Neural cell (in vitro differentiated cells): Measurements from ENCODE around the gene NSDHL. TPM values are rescaled to one million over a fixed set of nuclear protein-coding genes. Genes with fewer than 3 reads are reported as not detected.

ENCODE experiments used
- H2AFZ ChIP-seq: fragments of 200-600, 300-800 bp; sonication (generic), shearing (Covaris generic); 2 replicates; pipeline ENCODE4 v1.6.0; 2014; ENCODE audit warnings: low read depth, mild to moderate bottlenecking, antibody characterized with exemption, low read length, moderate library complexity
- H3F3A ChIP-seq: fragments of 200-600 bp; shearing (Covaris generic); 2 replicates; pipeline ENCODE4 v1.6.1; 2016; ENCODE audit warnings: mild to moderate bottlenecking, moderate library complexity, mixed read lengths, antibody characterized with exemption, low read length; ENCODE audit not compliant: insufficient read depth, poor library complexity, severe bottlenecking
- H3K27ac ChIP-seq: fragments of 200-600, 300-800 bp; sonication (generic), shearing (Covaris generic); 2 replicates; pipeline ENCODE4 v1.5.1; 2014; ENCODE audit warnings: mild to moderate bottlenecking, low read length, moderate library complexity
- H3K27me3 ChIP-seq: fragments of 300-800, 200-600 bp; sonication (generic), shearing (Covaris generic); 2 replicates; pipeline ENCODE4 v1.6.0; 2014; ENCODE audit warnings: mild to moderate bottlenecking, low read depth, low read length, moderate library complexity; ENCODE audit not compliant: insufficient read depth
- H3K36me3 ChIP-seq: fragments of 300-800, 200-600 bp; sonication (generic), shearing (Covaris generic); 2 replicates; pipeline ENCODE4 v1.5.1; 2014; ENCODE audit warnings: mild to moderate bottlenecking, antibody characterized with exemption, low read length, moderate library complexity; ENCODE audit not compliant: insufficient read depth
- H3K4me2 ChIP-seq: fragments of 300-800, 200-600 bp; sonication (generic), shearing (Covaris generic); 2 replicates; pipeline ENCODE4 v1.6.0; 2014; ENCODE audit warnings: mild to moderate bottlenecking, low read length
- H3K4me3 ChIP-seq: fragments of 300-800, 200-600 bp; sonication (generic), shearing (Covaris generic); 2 replicates; pipeline ENCODE4 v1.5.1; 2014; ENCODE audit warnings: mild to moderate bottlenecking, low read length, moderate library complexity
- H3K79me2 ChIP-seq: fragments of 200-600 bp; shearing (Covaris generic); replicated peaks from 2 replicates; pipeline ENCODE4 v1.6.0; 2014; ENCODE audit warnings: mild to moderate bottlenecking, low read length, moderate library complexity; ENCODE audit not compliant: insufficient read depth
- H3K9ac ChIP-seq: fragments of 300-800, 200-600 bp; sonication (generic), shearing (Covaris generic); 2 replicates; pipeline ENCODE4 v1.6.1; 2016; ENCODE audit warnings: mild to moderate bottlenecking, low read length, mixed read lengths
- H3K9me2 ChIP-seq: fragments of 200-600 bp; shearing (Covaris generic); 2 replicates; pipeline ENCODE4 v1.6.1; 2016; ENCODE audit warnings: mild to moderate bottlenecking, low read length, mixed read lengths; ENCODE audit not compliant: insufficient read depth
- H3K9me3 ChIP-seq: fragments of 200-600, 300-800 bp; sonication (generic), shearing (Covaris generic); 2 replicates; pipeline ENCODE4 v1.6.1; 2016; ENCODE audit warnings: mild to moderate bottlenecking, mixed run types, low read length, moderate library complexity, mixed read lengths
- H4K20me1 ChIP-seq: fragments of 200-600 bp; shearing (Covaris generic); 2 replicates; pipeline ENCODE4 v1.6.1; 2016; ENCODE audit warnings: mild to moderate bottlenecking, mixed run types; ENCODE audit not compliant: insufficient read depth
- EP300 ChIP-seq: fragments of 450-650 bp; conservative IDR thresholded peaks from 2 replicates; pipeline ENCODE4 v1.6.1; 2014; ENCODE audit warnings: antibody characterized with exemption, mild to moderate bottlenecking, moderate library complexity; ENCODE audit not compliant: poor library complexity, severe bottlenecking
- EZH2 ChIP-seq: fragments of 200-600, 300-800 bp; shearing (Covaris generic), sonication (generic); IDR thresholded peaks from 2 replicates; pipeline ENCODE4 v1.6.1; 2014; ENCODE audit warnings: antibody characterized with exemption, low read length, borderline replicate concordance, mild to moderate bottlenecking; ENCODE audit not compliant: insufficient read depth, poor library complexity, severe bottlenecking
- MXI1 ChIP-seq: fragments of 450-650 bp; conservative IDR thresholded peaks from 2 replicates; pipeline ENCODE4 v1.6.1; 2014; ENCODE audit warnings: antibody characterized with exemption, mild to moderate bottlenecking; ENCODE audit not compliant: poor library complexity, severe bottlenecking
- POLR2AphosphoS5 ChIP-seq: IDR thresholded peaks from 2 replicates; pipeline ENCODE4 v1.6.1; 2012
- RAD21 ChIP-seq: fragments of 450-650 bp; conservative IDR thresholded peaks from 2 replicates; pipeline ENCODE4 v1.6.1; 2014; ENCODE audit warnings: antibody characterized with exemption, mild to moderate bottlenecking, moderate library complexity
- SMC3 ChIP-seq: fragments of 450-650 bp; conservative IDR thresholded peaks from 2 replicates; pipeline ENCODE4 v1.6.1; 2014; ENCODE audit warnings: antibody characterized with exemption, mild to moderate bottlenecking, moderate library complexity; ENCODE audit not compliant: poor library complexity
- TAF1 ChIP-seq: IDR thresholded peaks from 2 replicates; pipeline ENCODE4 v1.6.1; 2012; ENCODE audit warnings: low read depth
- polyA plus RNA-seq: library from polyadenylated mRNA; depleted of rRNA; stranded (reverse); fragments of >200 nt; gene quantifications from 2 replicates; pipeline ENCODE4 v1.2.3, GENCODE V29; 2014
- TF ChIP-seq, protein P1 (sequence below): fragments of 450-650 bp; IDR thresholded peaks from 2 replicates; pipeline ENCODE4 v1.5.1; 2014; ENCODE audit warnings: antibody characterized with exemption, mild to moderate bottlenecking, moderate library complexity; ENCODE audit not compliant: poor library complexity, severe bottlenecking
- TF ChIP-seq, protein P2 (sequence below): IDR thresholded peaks from 2 replicates; pipeline ENCODE4 v1.6.1; 2012; ENCODE audit warnings: borderline replicate concordance

NSDHL gene
- polyA plus RNA-seq, 1 donor from 2014 or later: 18.4 TPM

DNA sequence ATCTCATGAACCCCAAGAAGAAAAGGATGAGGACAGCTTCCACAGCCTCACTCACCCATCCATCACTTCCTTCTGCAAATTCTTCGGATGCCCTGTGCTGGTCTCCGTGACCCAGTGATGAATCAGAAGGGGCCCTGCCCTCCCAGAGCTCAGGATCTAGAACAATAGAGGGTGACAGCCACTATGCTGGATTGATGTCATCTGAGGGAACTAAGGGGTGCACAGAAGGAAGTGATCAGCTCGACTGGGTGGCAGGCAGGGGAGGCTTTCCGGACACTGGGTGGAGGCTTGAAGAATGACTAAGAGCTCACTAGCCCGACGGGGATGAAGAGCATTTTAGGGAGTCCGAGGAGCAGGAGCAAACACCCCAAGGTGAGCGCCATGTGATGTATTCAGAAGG is 65.6 kb downstream of the NSDHL start:
- no peak overlapping the region for H3K4me3 ChIP-seq
- no peaks in the 10 kb centered on the region for H3K79me2 ChIP-seq
- H3K27me3 ChIP-seq: no peaks in the 10 kb centered on the region
- H3K27ac ChIP-seq: no peak overlapping the region
- no peaks in the 10 kb centered on the region for H3K9me2 ChIP-seq
- H3K4me2 ChIP-seq: no peak overlapping the region
- no peaks in the 10 kb centered on the region for H3F3A ChIP-seq
- no peaks in the 10 kb centered on the region for H3K36me3 ChIP-seq
- no peaks in the 10 kb centered on the region for H4K20me1 ChIP-seq
- no peaks in the 10 kb centered on the region for H3K9me3 ChIP-seq
- H3K9ac ChIP-seq: no peak overlapping the region
- no peak overlapping the region for H2AFZ ChIP-seq
- no peak for TF ChIP-seq TAF1

DNA sequence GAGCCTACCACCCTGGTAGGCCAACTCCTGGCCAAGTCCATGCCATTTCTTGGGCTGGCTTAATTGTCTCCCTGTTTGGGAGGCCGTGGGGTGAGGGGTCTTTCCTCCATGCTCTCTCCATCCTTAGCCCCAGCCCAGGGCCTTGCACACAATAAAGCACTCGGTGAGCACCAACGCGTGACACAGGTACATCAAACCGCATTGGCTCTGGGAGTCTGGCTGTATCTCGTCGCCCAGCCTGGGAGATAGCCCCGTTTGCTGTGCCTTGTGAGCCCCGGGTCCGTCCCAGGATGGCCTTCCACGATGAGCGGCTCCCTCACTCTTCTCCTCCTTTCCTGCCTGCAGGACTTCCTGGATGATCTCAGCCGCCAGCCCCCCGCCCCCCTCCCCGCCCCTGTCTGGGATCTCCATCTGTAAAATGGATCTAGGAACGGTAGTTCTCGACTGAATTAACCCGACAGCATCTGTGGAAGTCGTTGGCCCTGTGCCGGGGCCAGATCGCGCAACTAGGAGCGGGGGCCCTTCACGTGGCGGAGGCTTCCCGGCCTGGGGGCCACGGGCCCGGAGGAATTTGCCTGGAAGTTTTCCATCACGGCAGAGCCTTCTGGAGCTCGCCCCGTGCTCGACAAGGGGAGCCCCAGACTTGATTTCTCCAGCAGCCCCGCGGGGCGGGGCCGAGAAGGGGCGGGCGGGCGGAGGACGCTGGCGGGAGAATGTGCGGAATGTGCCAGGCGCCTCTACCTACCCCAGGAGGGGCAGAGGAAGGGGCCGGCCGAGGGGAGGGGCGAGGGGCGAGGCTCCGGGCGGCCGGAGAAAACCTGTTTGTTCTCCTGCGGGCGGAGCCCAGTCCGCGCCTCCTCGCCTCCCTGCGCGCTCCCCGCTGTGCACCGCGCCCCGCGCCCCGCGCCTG is 66.6 kb downstream of the NSDHL start, which contains the start of gene ZNF185:
ZNF185 (plus strand) TSS at position 846 of the 910 bp plus-strand sequence. CDS start 16,423 bp downstream, outside the sequence.
- Histone ChIP-seq H3K4me3 (no peak within 1 kb of the TSS), H3K9me2 (no peaks in the 10 kb centered on the region), H3K9ac (no peak within 1 kb of the TSS), H3K4me2 (no peak within 1 kb of the TSS), H4K20me1 (no peaks in the 10 kb centered on the region), H2AFZ (no peak within 1 kb of the TSS), H3K36me3 (no peaks in the 10 kb centered on the region), H3K27ac (no peak within 1 kb of the TSS), H3K27me3 (no peaks in the 10 kb centered on the region), H3F3A (no peaks in the 10 kb centered on the region), H3K9me3 (no peaks in the 10 kb centered on the region), H3K79me2 (no peaks in the 10 kb centered on the region)
- no peak for TF ChIP-seq MXI1
- TF ChIP-seq, protein P1, sequence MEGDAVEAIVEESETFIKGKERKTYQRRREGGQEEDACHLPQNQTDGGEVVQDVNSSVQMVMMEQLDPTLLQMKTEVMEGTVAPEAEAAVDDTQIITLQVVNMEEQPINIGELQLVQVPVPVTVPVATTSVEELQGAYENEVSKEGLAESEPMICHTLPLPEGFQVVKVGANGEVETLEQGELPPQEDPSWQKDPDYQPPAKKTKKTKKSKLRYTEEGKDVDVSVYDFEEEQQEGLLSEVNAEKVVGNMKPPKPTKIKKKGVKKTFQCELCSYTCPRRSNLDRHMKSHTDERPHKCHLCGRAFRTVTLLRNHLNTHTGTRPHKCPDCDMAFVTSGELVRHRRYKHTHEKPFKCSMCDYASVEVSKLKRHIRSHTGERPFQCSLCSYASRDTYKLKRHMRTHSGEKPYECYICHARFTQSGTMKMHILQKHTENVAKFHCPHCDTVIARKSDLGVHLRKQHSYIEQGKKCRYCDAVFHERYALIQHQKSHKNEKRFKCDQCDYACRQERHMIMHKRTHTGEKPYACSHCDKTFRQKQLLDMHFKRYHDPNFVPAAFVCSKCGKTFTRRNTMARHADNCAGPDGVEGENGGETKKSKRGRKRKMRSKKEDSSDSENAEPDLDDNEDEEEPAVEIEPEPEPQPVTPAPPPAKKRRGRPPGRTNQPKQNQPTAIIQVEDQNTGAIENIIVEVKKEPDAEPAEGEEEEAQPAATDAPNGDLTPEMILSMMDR: no peak
- no peak for TF ChIP-seq SMC3
- no peak for TF ChIP-seq EP300
- no peak for TF ChIP-seq EZH2
- no peak for TF ChIP-seq POLR2AphosphoS5
- TF ChIP-seq, protein P2, sequence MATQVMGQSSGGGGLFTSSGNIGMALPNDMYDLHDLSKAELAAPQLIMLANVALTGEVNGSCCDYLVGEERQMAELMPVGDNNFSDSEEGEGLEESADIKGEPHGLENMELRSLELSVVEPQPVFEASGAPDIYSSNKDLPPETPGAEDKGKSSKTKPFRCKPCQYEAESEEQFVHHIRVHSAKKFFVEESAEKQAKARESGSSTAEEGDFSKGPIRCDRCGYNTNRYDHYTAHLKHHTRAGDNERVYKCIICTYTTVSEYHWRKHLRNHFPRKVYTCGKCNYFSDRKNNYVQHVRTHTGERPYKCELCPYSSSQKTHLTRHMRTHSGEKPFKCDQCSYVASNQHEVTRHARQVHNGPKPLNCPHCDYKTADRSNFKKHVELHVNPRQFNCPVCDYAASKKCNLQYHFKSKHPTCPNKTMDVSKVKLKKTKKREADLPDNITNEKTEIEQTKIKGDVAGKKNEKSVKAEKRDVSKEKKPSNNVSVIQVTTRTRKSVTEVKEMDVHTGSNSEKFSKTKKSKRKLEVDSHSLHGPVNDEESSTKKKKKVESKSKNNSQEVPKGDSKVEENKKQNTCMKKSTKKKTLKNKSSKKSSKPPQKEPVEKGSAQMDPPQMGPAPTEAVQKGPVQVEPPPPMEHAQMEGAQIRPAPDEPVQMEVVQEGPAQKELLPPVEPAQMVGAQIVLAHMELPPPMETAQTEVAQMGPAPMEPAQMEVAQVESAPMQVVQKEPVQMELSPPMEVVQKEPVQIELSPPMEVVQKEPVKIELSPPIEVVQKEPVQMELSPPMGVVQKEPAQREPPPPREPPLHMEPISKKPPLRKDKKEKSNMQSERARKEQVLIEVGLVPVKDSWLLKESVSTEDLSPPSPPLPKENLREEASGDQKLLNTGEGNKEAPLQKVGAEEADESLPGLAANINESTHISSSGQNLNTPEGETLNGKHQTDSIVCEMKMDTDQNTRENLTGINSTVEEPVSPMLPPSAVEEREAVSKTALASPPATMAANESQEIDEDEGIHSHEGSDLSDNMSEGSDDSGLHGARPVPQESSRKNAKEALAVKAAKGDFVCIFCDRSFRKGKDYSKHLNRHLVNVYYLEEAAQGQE: no peak
- no peak for TF ChIP-seq TAF1
- no peak for TF ChIP-seq RAD21
